GM21390 (cell line): ENCODE measurements around the gene LITAF.

ENCODE experiments used
- ATAC-seq: cut with Tn5 transposase; IDR thresholded peaks from one replicate; pipeline ENCODE4 v1.9.1; 2021; ENCODE audit not compliant: unreplicated experiment

LITAF gene

GRCh38 chr16:11554053-11554452 lies 32.7 kb downstream of the LITAF start:
- ATAC-seq, result no peak

GRCh38 chr16:11553371-11553770 lies 33.3 kb downstream of the LITAF start:
- ATAC-seq, result no peak

- no peak for ATAC-seq
These were observed 34.3 kb downstream of the LITAF start for GRCh38 chr16:11552440-11552839.

- ATAC-seq, result no peak
These were observed 34.9 kb downstream of the LITAF start for GRCh38 chr16:11551842-11552241.

GRCh38 chr16:11550791-11551498 lies 35.8 kb downstream of the LITAF start:
- ATAC-seq, result no peak

- ATAC-seq, result no peak
These were observed 39.4 kb downstream of the LITAF start for GRCh38 chr16:11547118-11547916.

- no peak for ATAC-seq
These were observed 40.1 kb downstream of the LITAF start for GRCh38 chr16:11546608-11547061.

GRCh38 chr16:11543661-11544393 lies 42.9 kb downstream of the LITAF start:
- ATAC-seq, result no peak

GRCh38 chr16:11542069-11542744 lies 44.5 kb downstream of the LITAF start:
- no peak for ATAC-seq

- no peak for ATAC-seq
These were observed 47.1 kb downstream of the LITAF start for GRCh38 chr16:11539641-11540050.

- ATAC-seq, result no peak
These were observed 47.8 kb downstream of the LITAF start for GRCh38 chr16:11538880-11539279.

- no peak for ATAC-seq
These were observed 50.4 kb downstream of the LITAF start for GRCh38 chr16:11536104-11536866.

GRCh38 chr16:11535494-11535893 lies 51.2 kb downstream of the LITAF start:
- no peak for ATAC-seq

- ATAC-seq, result no peak
These were observed 52.5 kb downstream of the LITAF start for GRCh38 chr16:11534262-11534661.

- ATAC-seq, result no peak
These were observed 53.1 kb downstream of the LITAF start for GRCh38 chr16:11533588-11533987.

- no peak for ATAC-seq
These were observed 56.4 kb downstream of the LITAF start for GRCh38 chr16:11530171-11530940.

- ATAC-seq, result no peak
These were observed 57.4 kb downstream of the LITAF start for GRCh38 chr16:11529285-11529684.

GRCh38 chr16:11528053-11528452 lies 58.7 kb downstream of the LITAF start:
- ATAC-seq, result no peak

- ATAC-seq, result no peak
These were observed 59.9 kb downstream of the LITAF start for GRCh38 chr16:11526655-11527350.
